Ovary (tissue), 9 donors: ENCODE measurements around the gene NRGN. TPM values are rescaled to one million over a fixed set of nuclear protein-coding genes. Genes with fewer than 3 reads are reported as not detected.

ENCODE experiments used
- DNase-seq, 5 donors: peaks; one replicate each; pipeline ENCODE4 v3.0.0-alpha.2; 2019 to 2020
- H3K27ac ChIP-seq, 2 donors: fragments of 200-600 bp; one replicate each; pipeline versions ENCODE4 v1.5.1 to v1.8.0; 2019 to 2022
- H3K27me3 ChIP-seq: fragments of 200-600 bp; one replicate; pipeline ENCODE4 v1.8.0; 2022
- H3K36me3 ChIP-seq: fragments of 200-600 bp; sonication (generic); one replicate; pipeline ENCODE4 v1.5.1; 2019
- H3K4me1 ChIP-seq: one replicate; pipeline ENCODE4 v1.8.1; 2013; ENCODE audit warnings: mild to moderate bottlenecking, moderate library complexity; ENCODE audit not compliant: insufficient read depth
- H3K4me3 ChIP-seq: fragments of 200-600 bp; sonication (generic); one replicate; pipeline ENCODE4 v1.5.1; 2017
- H3K9me3 ChIP-seq, 2 donors: fragments of 200-600 bp in 1 of 2; sonication (generic) in 1 of 2; one replicate each; pipeline versions ENCODE4 v1.5.1 to v1.8.1; 2013 to 2019; ENCODE audit warnings: mild to moderate bottlenecking in 1 of 2, moderate library complexity in 1 of 2
- EP300 ChIP-seq: sonication (generic); formaldehyde crosslinking; IDR thresholded peaks from one replicate; pipeline ENCODE4 v1.6.1; 2017; ENCODE audit warnings: antibody characterized with exemption
- POLR2A ChIP-seq: fragments of 450-650 bp; IDR thresholded peaks from one replicate; pipeline ENCODE4 v1.6.1; 2017; ENCODE audit warnings: antibody characterized with exemption, mild to moderate bottlenecking, moderate library complexity
- whole genome bisulfite sequencing, 3 donors: extraction: QIAGEN DNeasy Blood & Tissue Kit in 1 of 3; methylation state at CpG; one replicate each; pipeline versions ENCODE4 v1.1.5 to v1.1.7; 2013 to 2017; 5-methylcytosine and 5-hydroxymethylcytosine counted together
- intact Hi-C, 4 donors: fragments of 100-400 bp; cut with DNase I; formaldehyde crosslinking; loops; one replicate each; pipeline versions ENCODE4 v1.11.0 to v1.15.1; 2022 to 2023
- polyA plus RNA-seq, 2 donors: library from polyadenylated mRNA; stranded (reverse); fragments of 200-250 nt in 1 of 2; fragments of 350-450 nt in 1 of 2; fragmentation: Illumina TruSeq in 1 of 2; extraction: RNeasy Lipid Tissue Mini Kit (QIAGEN cat#74804) in 1 of 2; gene quantifications; one replicate each; pipeline ENCODE4 v1.2.3, GENCODE V29; 2013 to 2014
- total RNA-seq, 7 donors: library from RNA; depleted of rRNA in 2 of 7; stranded (reverse); fragments of >200 nt in 2 of 7; fragmentation: NEBNext Ultra II Directional in 3 of 7; extraction: Animal tissue kit (Norgen Biotek cat#: 25700) in 3 of 7; gene quantifications; one replicate each; pipeline versions ENCODE4 v1.1.0 to v1.2.4, GENCODE V29; 2016 to 2023
- TF ChIP-seq, protein P1 (sequence below), 3 donors: fragments of 450-650 bp in 2 of 3; fragments of 200-600 bp in 1 of 3; IDR thresholded peaks; one replicate each; pipeline versions ENCODE4 v1.5.1 to v1.8.0; 2016 to 2022; ENCODE audit warnings: antibody characterized with exemption in 3 of 3, mild to moderate bottlenecking in 1 of 3
- donor health status: DM: no; HTN: no; CAD: no; lungs with moderate emphysema.
- donor health status: DM: no; HTN: no; CAD: no.
- donor health status: Bipolar disorder and iron deficiency.
- donor health status: DM: yes; HTN: yes; CAD: no.
- donor health status: DM: no; HTN: no; CAD: no.
- donor health status: DM: yes; HTN: yes; CAD: no.

The NRGN gene
- total and polyA plus RNA-seq, 9 donors: 1.1 to 7.0 (median 4.2) TPM; not detected in 1

DNA sequence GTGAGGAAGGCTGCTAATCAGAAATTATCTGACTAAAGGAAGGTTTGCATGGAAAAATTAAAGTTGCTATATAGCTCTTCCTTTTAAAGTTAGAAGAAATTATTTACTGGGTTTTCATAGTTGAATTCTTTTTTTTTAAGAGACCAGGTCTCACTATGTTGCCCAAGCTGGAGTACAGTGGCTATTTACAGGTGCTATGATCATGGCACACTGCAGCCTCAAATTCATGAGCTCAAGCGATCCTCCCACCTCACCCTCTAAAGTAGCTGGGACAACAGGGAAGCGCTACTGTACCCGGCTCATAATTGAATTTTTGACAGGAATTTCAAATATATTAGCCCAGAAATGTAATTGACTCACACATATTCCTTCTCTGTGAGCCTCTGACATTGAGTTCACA is 56.6 kb downstream of the NRGN start:
- intact Hi-C loops: no loop called here
- Histone ChIP-seq H3K27ac (no peak overlapping the region), H3K9me3 (no peaks in the 10 kb centered on the region), H3K36me3 (no peaks in the 10 kb centered on the region), H3K27me3 (no peaks in the 10 kb centered on the region), H3K4me3 (no peak overlapping the region), H3K4me1 (peaks cover 7% of the 10 kb centered on the region)
- no peak for DNase-seq
- no peak for TF ChIP-seq EP300
- TF ChIP-seq POLR2A: no peak
- TF ChIP-seq, protein P1, sequence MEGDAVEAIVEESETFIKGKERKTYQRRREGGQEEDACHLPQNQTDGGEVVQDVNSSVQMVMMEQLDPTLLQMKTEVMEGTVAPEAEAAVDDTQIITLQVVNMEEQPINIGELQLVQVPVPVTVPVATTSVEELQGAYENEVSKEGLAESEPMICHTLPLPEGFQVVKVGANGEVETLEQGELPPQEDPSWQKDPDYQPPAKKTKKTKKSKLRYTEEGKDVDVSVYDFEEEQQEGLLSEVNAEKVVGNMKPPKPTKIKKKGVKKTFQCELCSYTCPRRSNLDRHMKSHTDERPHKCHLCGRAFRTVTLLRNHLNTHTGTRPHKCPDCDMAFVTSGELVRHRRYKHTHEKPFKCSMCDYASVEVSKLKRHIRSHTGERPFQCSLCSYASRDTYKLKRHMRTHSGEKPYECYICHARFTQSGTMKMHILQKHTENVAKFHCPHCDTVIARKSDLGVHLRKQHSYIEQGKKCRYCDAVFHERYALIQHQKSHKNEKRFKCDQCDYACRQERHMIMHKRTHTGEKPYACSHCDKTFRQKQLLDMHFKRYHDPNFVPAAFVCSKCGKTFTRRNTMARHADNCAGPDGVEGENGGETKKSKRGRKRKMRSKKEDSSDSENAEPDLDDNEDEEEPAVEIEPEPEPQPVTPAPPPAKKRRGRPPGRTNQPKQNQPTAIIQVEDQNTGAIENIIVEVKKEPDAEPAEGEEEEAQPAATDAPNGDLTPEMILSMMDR (IDR thresholded peaks at IDR 0.05): no peak
- WGBS, 3 donors: 88 to 93% (median 92%) methylated on average over 3 of the region's 3 CpGs

Other genes starting within 250 kb of the NRGN start
- not detected for gene OR8B12, start 196.3 kb upstream of the NRGN start, total RNA-seq
- not detected for gene OR8B12, start 196.3 kb upstream of the NRGN start, polyA plus RNA-seq
- gene OR8A1, start 169.9 kb upstream of the NRGN start, total RNA-seq: not detected
- gene OR8A1, start 169.9 kb upstream of the NRGN start, polyA plus RNA-seq: not detected
- gene PANX3, start 128.5 kb upstream of the NRGN start, total RNA-seq: not detected
- gene PANX3, start 128.5 kb upstream of the NRGN start, polyA plus RNA-seq: not detected
- gene TBRG1, start 117.1 kb upstream of the NRGN start, total RNA-seq: 10 to 100 TPM; 15.0 to 41.4 (median 24.2) TPM
- gene TBRG1, start 117.1 kb upstream of the NRGN start, polyA plus RNA-seq: 10 to 100 TPM; 20.4 to 27.4 TPM
- gene SIAE, start 66.2 kb upstream of the NRGN start, total RNA-seq: 10 to 100 TPM in 3 of 7 donors, 1 to 10 TPM in 4; 2.3 to 14.7 (median 8.1) TPM
- gene SIAE, start 66.2 kb upstream of the NRGN start, polyA plus RNA-seq: 10 to 100 TPM in 1 of 2 donors, 1 to 10 TPM in 1; 5.1 to 18.8 TPM
- 10 to 100 TPM in 1 of 7 donors, 1 to 10 TPM in 6; 1.3 to 30.1 (median 3.0) TPM for gene SPA17, start 66.0 kb upstream of the NRGN start, total RNA-seq
- gene SPA17, start 66.0 kb upstream of the NRGN start, polyA plus RNA-seq: 10 to 100 TPM in 1 of 2 donors, 1 to 10 TPM in 1; 2.3 to 10.4 TPM
- gene VSIG2, start 12.3 kb downstream of the NRGN start, total RNA-seq: 10 to 100 TPM in 1 of 7 donors, 1 to 10 TPM in 3, under 1 TPM in 2, not detected in 1; 0.38 to 27.1 (median 1.8) TPM
- under 1 TPM; 0.30 to 0.48 TPM for gene VSIG2, start 12.3 kb downstream of the NRGN start, polyA plus RNA-seq
- gene ESAM, start 22.3 kb downstream of the NRGN start, total RNA-seq: 10 to 100 TPM in 4 of 7 donors, 1 to 10 TPM in 3; 7.3 to 28.4 (median 11.2) TPM
- gene ESAM, start 22.3 kb downstream of the NRGN start, polyA plus RNA-seq: 10 to 100 TPM; 40.7 to 46.6 TPM
- gene MSANTD2, start 60.5 kb downstream of the NRGN start, total RNA-seq: 10 to 100 TPM; 14.8 to 19.4 (median 17.1) TPM
- 10 to 100 TPM in 1 of 2 donors, 1 to 10 TPM in 1; 9.9 to 16.7 TPM for gene MSANTD2, start 60.5 kb downstream of the NRGN start, polyA plus RNA-seq
- 10 to 100 TPM; 36.9 to 90.4 (median 56.7) TPM for gene ROBO3, start 125.5 kb downstream of the NRGN start, total RNA-seq
- 10 to 100 TPM; 15.2 to 62.8 TPM for gene ROBO3, start 125.5 kb downstream of the NRGN start, polyA plus RNA-seq
- 10 to 100 TPM in 4 of 7 donors, 1 to 10 TPM in 3; 5.9 to 22.0 (median 10.0) TPM for gene ROBO4, start 157.9 kb downstream of the NRGN start, total RNA-seq
- gene ROBO4, start 157.9 kb downstream of the NRGN start, polyA plus RNA-seq: 10 to 100 TPM in 1 of 2 donors, 1 to 10 TPM in 1; 7.8 to 12.0 TPM
- under 1 TPM in 2 of 7 donors, not detected in 5; 0.24 to 0.48 TPM for gene HEPN1, start 179.3 kb downstream of the NRGN start, total RNA-seq
- not detected for gene HEPN1, start 179.3 kb downstream of the NRGN start, polyA plus RNA-seq
- gene HEPACAM, start 196.1 kb downstream of the NRGN start, total RNA-seq: under 1 TPM in 2 of 7 donors, not detected in 5; 0.10 TPM
- under 1 TPM in 1 of 2 donors, not detected in 1; 0.13 TPM for gene HEPACAM, start 196.1 kb downstream of the NRGN start, polyA plus RNA-seq
- 1 to 10 TPM in 5 of 7 donors, under 1 TPM in 2; 0.87 to 1.9 (median 1.4) TPM for gene CCDC15, start 214.3 kb downstream of the NRGN start, total RNA-seq
- gene CCDC15, start 214.3 kb downstream of the NRGN start, polyA plus RNA-seq: 1 to 10 TPM in 1 of 2 donors, under 1 TPM in 1; 0.82 to 1.1 TPM